GM19193 (cell line): ENCODE results near the gene CBX5.

Experiments used
- POLR2A ChIP-seq: IDR thresholded peaks from 4 replicates; pipeline ENCODE4 v1.6.1; 2011; ENCODE audit not compliant: insufficient read depth, insufficient read length; ENCODE audit errors: extremely low read depth

The CBX5 gene

GRCh38 chr12:54201001-54201794 lies 78.7 kb downstream of the CBX5 start:
- no peak for TF ChIP-seq POLR2A

DNA sequence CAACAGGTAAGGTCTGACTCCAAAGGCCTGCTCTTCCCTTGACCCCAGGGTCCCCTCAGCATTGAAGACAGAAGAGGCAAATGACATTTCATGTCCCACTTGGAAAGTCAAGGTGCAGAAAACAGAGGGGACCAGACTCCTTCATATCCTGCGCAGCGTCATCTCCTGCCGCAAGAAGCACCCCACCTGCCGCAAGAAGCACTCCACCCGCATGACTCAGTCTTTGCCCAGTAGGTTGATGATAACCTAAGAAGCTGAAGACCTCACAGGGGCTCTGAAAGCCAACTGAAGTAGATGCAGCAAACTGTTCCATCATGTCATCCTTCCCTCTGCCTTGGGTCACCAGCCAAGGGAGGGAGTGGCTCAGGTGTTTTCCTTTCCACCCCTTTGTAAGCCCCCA lies 79.5 kb downstream of the CBX5 start:
- no peak for TF ChIP-seq POLR2A

DNA sequence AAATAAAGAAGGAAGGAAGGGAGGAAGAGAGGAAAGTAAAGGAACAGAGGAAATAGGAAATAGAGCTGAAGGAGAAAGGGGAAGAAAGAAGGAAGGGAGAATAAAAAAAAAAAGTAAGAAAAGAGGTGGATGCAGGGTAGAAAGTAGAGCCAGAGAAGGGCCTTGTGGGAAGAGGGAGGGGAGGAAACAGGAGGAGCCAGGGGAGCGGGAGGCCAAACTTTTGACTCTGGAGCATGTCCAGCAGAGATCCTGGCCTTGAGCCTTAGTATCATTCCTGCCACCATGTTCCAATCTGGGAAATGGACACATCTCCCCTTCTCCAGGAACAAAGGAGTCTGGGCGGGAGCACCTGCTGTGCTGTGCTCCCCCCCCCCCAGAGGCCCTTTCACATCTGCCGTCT lies 80.0 kb downstream of the CBX5 start:
- no peak for TF ChIP-seq POLR2A

DNA sequence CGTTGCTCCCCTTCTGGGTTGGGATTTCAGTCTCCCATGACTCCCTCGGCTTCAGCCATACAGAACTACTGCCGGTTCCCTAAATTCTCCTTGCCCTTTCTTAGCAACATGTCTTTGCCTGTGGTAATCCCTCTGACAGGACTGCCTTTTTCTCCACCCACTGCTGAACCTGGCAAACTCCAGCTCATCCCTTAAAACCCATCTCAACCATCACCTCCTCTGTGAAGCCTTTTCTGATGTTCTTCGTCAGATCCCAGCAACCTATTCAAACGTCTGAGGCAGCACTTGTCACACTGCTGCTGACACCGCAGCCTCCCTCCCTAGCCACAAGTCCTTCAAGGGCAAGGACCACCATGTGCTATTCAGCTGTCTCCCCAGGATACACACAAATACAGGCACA lies 80.9 kb downstream of the CBX5 start:
- no peak for TF ChIP-seq POLR2A

GRCh38 chr12:54197431-54197909 lies 82.5 kb downstream of the CBX5 start:
- peak; percentile 23 for TF ChIP-seq POLR2A

GRCh38 chr12:54197010-54197409 lies 82.9 kb downstream of the CBX5 start:
- TF ChIP-seq POLR2A: no peak

GRCh38 chr12:54196396-54196795 lies 83.5 kb downstream of the CBX5 start:
- TF ChIP-seq POLR2A: no peak

GRCh38 chr12:54195737-54196347 lies 84.1 kb downstream of the CBX5 start:
- no peak for TF ChIP-seq POLR2A

DNA sequence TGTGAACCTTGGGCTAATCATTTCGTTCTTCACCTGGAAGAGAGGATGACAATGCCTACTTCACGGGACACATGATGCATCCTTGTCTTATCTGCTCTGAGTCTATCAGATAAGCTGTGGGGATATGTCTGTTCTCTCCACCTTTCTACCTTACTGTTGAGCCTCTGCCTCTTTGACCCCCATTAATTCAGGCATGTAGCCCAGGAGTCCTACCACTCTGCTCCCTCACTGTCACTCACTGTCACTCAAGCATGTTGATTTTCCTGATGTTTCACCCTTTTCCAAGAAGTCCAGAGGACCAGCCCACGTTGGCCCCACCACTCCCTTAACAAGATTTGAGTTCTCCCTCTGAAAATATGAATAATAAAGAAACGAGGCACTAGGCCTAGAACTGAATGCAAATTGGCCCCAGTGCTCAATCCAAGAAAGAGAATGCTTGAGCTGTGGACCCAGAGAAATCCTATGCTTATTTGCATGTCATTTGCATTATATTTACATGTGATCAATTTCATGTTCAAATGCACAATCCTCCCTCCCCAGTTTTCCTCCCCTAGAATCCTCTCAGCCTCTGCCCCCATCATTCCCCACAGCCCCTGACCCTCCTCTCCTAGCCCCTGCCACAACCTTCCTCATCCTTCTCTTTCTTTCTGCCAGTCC lies 84.7 kb downstream of the CBX5 start:
- TF ChIP-seq POLR2A: no peak

- no peak for TF ChIP-seq POLR2A
These were observed 86.5 kb downstream of the CBX5 start for GRCh38 chr12:54193434-54193833.

DNA sequence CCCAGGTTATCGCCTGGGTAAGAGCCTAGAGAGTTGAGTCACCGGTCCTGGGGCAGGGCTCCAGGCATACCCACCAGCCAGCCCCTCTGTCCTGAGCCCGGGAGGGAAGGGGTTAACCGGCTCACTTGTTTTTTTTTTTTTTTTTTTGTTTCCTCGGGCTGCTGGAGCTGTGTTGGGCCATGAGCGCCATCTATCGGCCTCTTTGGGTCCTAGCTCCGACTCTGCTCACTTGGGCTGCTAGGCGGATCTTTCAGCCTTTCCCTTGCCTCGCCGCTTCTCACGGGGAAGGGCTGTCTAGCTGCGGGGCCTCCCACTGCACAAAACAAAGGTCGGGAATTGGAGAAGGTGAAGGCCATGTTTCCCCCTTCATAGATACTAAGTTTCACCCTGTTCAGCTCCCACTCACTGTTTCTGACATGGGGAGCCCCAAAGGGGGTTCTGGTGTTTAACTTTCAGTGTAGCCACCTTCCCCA lies 88.3 kb downstream of the CBX5 start:
- no peak for TF ChIP-seq POLR2A

DNA sequence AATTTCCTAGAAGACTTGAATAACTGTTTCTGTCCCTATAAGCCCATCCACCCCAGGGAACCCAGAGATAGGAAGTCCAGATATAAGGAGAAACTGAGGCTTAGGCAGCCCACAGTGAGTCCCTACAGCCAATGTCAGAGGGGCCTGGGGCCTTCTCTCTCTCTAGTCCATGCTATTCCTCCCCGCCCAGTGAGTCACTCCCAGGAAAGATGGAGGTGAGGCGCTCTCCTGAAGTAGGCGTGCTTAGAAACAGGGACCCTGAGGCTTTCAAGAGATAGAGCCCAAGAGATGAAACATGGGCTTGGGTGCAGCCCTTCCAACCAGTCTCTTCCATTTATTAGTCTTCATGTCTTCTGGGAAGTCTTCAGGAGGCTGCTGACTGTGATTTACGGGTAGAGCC lies 88.8 kb downstream of the CBX5 start:
- TF ChIP-seq POLR2A: no peak

DNA sequence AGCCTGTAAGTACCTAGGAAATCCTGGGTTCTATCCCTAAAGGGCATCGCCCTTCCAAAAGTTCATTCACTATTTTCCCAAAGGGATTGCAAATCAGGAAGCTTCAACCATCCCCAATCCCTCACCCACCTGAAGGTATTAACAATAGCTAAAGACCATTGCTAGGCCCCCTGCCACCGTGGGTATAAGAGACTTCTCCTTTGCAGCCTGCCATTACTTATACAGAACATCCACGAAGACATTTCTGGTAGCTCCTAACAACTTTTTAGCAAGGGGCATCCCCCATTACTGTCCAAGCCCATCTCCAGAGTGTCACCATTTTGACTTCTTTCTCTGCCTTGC lies 90.8 kb downstream of the CBX5 start:
- no peak for TF ChIP-seq POLR2A

- TF ChIP-seq POLR2A: no peak
These were observed 92.8 kb downstream of the CBX5 start for GRCh38 chr12:54187075-54187474.

DNA sequence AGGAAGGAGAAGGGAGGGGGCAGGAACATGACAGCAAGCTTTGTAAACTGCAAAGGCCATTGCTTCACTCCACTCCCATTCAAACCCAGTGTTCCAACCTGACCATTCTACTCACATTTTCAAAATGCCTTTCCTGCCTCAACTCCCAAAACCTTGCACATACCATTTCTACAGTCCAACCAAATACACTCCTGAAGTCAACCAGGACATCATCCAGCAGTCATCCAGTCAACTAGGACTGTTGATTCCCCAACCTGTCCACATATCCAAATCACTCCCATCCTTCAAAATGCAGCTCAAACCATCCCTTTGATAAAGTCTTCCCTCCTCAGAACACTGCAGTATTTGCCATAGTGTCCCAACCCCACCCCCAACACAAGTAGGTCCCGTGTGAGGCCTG lies 94.0 kb downstream of the CBX5 start:
- TF ChIP-seq POLR2A: no peak
